Mesodermal cell (in vitro differentiated cells): ENCODE results near the gene MYLK2.
"Not testable (repeated sequence)": the region's sequence is repeated elsewhere in the genome, so short reads cannot be mapped to it uniquely, and the experiment has no call there.

Experiments
- H3K27ac ChIP-seq: 2 replicates; pipeline ENCODE4 v1.7.0; 2013; ENCODE audit warnings: mild to moderate bottlenecking, low read depth, low read length, moderate library complexity; ENCODE audit not compliant: severe bottlenecking
- H3K36me3 ChIP-seq: 2 replicates; pipeline ENCODE4 v1.7.1; 2013; ENCODE audit warnings: mild to moderate bottlenecking, low read length, moderate library complexity; ENCODE audit not compliant: control insufficient read depth, insufficient read depth
- H3K4me1 ChIP-seq: one replicate; pipeline ENCODE4 v1.7.1; 2013; ENCODE audit warnings: mild to moderate bottlenecking, low read length; ENCODE audit not compliant: insufficient read depth, control insufficient read depth, poor library complexity, severe bottlenecking
- H3K4me3 ChIP-seq: 2 replicates; pipeline ENCODE4 v1.7.0; 2013; ENCODE audit warnings: low read length, control low read depth, mild to moderate bottlenecking; ENCODE audit not compliant: insufficient read depth, poor library complexity, severe bottlenecking; ENCODE audit errors: extremely low read depth
- H3K9me3 ChIP-seq: 2 replicates; pipeline ENCODE4 v1.7.1; 2013; ENCODE audit warnings: mild to moderate bottlenecking, low read length, moderate library complexity; ENCODE audit not compliant: control insufficient read depth
- WGBS, 2 experiments: methylation state at CpG; one replicate each; pipeline ENCODE4 v1.1.5; 2013; ENCODE audit warnings: missing lambda C conversion rate in 2 of 2; ENCODE audit not compliant: insufficient coverage in 2 of 2; 5-methylcytosine and 5-hydroxymethylcytosine counted together

The MYLK2 gene

DNA sequence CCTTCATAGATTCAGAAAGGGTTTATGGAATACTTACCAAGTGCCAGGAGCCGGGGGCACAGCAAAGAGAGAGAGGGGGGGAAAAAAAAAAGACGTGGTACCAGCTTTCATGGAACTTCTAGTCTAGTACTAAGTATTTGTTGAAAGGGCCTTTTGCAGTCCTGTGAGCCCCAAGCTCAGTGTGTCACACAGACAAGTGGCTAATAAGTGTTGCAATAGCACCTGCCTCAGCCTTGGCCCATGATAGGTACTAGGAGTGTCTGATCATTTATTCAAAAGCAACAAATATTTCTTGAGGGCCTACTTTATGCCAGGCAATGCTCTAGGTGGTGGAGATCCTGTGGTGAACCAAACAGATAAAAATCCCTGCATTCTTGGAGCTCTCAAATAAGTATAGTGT is 7.9 kb downstream of the MYLK2 start:
- 89 to 90% methylated on average over 2 of the region's 2 CpGs for WGBS, 2 experiments
- peaks cover 11% of the 10 kb centered on the region for H3K4me1 ChIP-seq

DNA sequence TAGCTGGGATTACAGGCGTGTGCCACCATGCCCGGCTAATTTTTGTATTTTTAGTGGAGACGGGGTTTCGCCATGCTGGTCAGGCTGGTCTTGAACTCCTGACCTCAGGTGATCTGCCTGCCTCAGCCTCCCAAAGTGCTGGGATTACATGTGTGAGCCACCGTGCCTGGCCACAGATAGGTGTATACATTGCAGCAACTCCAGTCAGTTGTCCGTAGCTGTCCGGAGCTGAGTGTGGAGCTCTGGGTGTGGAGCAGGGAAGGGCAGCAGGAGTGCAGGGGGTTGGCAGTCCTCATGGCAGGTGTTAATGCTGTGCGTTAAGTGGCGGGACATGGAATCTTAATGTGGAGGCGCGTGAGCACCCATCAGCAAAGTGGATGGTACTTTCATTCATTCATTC is 8.9 kb downstream of the MYLK2 start:
- H3K9me3 ChIP-seq, H3K27ac ChIP-seq, H3K4me3 ChIP-seq, H3K36me3 ChIP-seq: not testable (repeated sequence)
- H3K4me1 ChIP-seq = peaks cover 10% of the 10 kb centered on the region
- WGBS, 2 experiments = 95 to 98% methylated on average over 9 of the region's 11 CpGs

More for the DNA sequence above, 7.9 kb downstream of the MYLK2 start:
- H3K27ac ChIP-seq = no peak overlapping the region
- H3K36me3 ChIP-seq = no peaks in the 10 kb centered on the region
- no peaks in the 10 kb centered on the region for H3K9me3 ChIP-seq
- H3K4me3 ChIP-seq = no peak overlapping the region

DNA sequence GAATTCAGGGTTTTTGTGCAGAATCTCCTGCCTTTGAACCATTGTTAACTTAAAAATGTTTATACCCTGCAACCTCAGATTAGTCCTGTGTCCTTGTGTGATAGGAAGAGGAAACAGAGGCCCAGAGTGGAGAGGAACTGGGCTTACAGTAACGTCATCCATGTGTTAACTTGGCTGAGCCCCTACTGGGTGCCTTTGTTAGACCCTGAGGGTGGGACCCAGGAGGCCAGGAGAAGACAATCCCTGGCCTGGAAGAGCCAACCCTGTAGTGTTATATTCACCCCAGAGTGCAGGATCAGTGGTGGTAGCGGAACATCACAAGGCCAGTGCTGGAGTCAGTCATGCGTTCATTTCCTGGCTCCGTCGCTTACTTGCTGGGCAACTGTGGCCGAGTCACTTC is 10.6 kb downstream of the MYLK2 start:
- H3K4me3 ChIP-seq = no peak overlapping the region
- H3K36me3 ChIP-seq = no peaks in the 10 kb centered on the region
- no peak overlapping the region for H3K27ac ChIP-seq
- peaks cover 10% of the 10 kb centered on the region for H3K4me1 ChIP-seq
- 68 to 85% methylated on average over 2 to 3 of the region's 6 CpGs for WGBS, 2 experiments
- H3K9me3 ChIP-seq = no peaks in the 10 kb centered on the region

DNA sequence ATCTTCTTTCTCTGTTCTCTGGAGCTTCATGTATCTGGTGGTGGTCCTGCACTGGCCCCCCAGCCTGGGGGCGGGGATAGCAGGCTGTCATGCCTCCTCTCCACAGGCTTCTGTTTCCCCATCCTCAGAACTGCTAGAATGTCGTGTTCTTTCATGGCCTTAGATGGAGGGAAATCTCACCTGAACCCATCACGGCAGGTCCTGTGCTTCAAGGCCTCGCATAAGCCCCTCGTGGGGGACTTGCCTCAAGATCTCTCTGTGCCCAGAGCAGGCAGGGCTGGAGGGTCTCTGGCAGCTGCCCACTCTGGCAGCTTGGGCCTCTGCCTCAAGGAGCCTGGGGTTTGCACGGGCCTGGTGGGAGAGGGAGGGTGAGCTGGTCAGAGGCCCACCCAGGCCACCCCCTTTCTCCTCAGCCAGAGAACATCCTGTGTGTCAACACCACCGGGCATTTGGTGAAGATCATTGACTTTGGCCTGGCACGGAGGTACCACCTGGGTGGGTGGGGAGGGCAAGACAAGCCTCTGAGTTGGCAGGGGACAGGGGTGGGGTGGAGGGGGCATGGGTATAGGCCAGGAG is 11.3 kb downstream of the MYLK2 start:
- WGBS, 2 experiments = 91 to 95% methylated on average over 4 to 5 of the region's 8 CpGs
- Histone ChIP-seq H3K36me3 (no peaks in the 10 kb centered on the region), H3K4me3 (no peak overlapping the region), H3K4me1 (peaks cover 17% of the 10 kb centered on the region), H3K9me3 (no peaks in the 10 kb centered on the region), H3K27ac (no peak overlapping the region)

DNA sequence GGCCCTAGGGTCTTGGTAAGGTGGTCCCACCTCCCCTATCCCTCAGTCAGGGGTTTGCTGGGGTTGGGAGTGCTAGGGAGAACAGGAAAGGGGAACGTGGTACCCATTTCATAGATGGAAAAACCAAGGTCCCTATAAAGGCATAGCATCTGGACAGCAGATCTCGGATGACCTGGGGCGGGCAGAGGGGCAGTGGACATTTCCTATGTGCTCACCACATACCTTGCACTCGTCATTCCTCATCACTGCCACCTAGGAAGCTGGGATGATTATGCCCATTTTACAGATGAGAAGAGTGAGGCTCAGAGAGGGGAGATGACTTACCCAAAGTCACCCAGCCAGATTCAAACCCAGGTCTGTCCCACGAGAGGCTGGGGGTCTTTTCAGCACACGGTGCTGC is 12.1 kb downstream of the MYLK2 start:
- no peak overlapping the region for H3K27ac ChIP-seq
- H3K36me3 ChIP-seq = no peaks in the 10 kb centered on the region
- H3K4me1 ChIP-seq = peaks cover 24% of the 10 kb centered on the region
- no peaks in the 10 kb centered on the region for H3K9me3 ChIP-seq
- WGBS, 2 experiments = 76 to 94% methylated on average over 3 to 6 of the region's 6 CpGs
- H3K4me3 ChIP-seq = no peak overlapping the region

DNA sequence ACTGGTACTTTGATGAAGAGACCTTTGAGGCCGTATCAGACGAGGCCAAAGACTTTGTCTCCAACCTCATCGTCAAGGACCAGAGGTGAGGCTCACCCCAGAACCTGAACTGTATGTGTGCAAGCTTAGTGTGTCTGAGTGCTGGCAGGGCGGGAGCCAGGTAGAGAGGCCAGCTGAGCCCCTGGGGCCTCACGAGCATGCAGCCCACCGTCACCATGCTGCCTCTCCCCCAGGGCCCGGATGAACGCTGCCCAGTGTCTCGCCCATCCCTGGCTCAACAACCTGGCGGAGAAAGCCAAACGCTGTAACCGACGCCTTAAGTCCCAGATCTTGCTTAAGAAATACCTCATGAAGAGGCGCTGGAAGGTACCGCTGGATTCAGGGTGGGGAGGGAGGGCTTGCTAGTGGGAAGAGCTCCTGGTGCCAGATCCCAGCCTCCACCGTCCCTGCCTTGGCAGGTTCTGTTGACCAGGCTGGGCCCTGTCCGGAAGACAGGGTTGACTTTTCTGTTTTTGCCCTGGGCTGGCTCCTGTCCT is 12.7 kb downstream of the MYLK2 start:
- Histone ChIP-seq H3K9me3 (no peaks in the 10 kb centered on the region), H3K4me1 (peaks cover 30% of the 10 kb centered on the region), H3K4me3 (no peak overlapping the region), H3K36me3 (no peaks in the 10 kb centered on the region), H3K27ac (no peak overlapping the region)
- 93 to 98% methylated on average over 15 to 17 of the region's 17 CpGs for WGBS, 2 experiments

DNA sequence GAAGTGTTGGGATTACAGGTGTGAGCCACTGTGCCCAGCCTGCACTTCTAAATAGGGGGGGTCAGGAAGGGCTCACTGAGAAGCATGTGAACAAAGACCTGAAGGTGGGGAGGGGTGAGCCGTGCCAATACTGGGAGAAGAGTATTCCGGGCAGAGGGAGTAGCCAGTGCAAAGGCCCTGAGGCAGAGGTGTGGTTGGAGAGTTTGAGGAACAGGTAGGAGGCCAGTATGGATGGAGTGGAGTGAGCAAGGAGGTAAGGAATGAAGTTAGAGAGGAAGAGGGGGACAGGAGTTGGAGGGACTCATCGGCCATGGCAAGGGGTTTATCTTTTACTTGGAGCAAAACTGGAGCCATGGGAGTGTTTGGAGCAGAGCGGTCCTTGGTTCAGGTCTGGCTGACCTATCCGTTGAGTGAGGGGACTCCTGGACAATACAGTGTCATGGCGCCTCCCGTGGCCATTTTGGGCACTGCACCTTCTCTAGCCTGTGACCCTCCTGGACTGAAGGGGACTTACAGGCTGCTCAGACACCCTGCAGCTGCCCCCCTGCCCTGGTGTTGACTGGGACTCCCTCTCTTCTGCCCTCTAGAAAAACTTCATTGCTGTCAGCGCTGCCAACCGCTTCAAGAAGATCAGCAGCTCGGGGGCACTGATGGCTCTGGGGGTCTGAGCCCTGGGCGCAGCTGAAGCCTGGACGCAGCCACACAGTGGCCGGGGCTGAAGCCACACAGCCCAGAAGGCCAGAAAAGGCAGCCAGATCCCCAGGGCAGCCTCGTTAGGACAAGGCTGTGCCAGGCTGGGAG is 14.2 kb downstream of the MYLK2 start:
- WGBS, 2 experiments = 68 to 70% methylated on average over 14 of the region's 14 CpGs
- Histone ChIP-seq H3K36me3 (no peaks in the 10 kb centered on the region), H3K4me3 (no peak overlapping the region), H3K4me1 (peaks cover 43% of the 10 kb centered on the region), H3K27ac (peak overlapping the region; percentile 60), H3K9me3 (no peaks in the 10 kb centered on the region)

DNA sequence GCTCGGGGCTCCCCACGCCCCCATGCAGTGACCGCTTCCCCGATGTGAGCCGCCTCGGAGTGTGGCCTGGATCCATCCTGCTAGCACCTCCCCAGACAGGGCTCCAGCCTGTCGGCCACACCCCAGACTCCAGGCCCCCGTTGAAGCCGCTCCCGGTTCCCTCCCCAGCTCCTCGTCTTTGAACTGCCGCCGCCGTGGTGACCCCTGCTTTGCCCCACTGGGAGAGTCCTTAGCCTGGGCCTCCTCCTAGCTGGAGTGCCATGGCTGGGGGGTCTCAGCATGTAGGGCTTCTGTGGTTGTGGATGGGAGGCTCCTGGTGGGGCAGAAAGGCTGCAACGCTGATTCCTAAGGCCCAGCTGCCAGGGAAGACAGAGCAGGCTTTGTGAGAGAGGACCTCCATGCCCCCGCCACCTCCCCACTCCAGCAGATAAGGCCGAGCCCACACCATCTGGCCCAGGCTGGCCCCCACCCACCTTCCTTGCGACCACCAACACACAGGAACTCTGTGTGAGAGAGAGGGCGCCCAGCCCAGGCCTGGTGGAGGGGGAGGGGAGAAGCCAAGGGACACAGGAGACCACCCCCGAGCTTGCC is 14.9 kb downstream of the MYLK2 start:
- Histone ChIP-seq H3K4me1 (peaks cover 48% of the 10 kb centered on the region), H3K4me3 (no peak overlapping the region), H3K36me3 (no peaks in the 10 kb centered on the region), H3K9me3 (no peaks in the 10 kb centered on the region), H3K27ac (peak overlapping the region; percentile 60)
- 84 to 85% methylated on average over 14 to 17 of the region's 20 CpGs for WGBS, 2 experiments

DNA sequence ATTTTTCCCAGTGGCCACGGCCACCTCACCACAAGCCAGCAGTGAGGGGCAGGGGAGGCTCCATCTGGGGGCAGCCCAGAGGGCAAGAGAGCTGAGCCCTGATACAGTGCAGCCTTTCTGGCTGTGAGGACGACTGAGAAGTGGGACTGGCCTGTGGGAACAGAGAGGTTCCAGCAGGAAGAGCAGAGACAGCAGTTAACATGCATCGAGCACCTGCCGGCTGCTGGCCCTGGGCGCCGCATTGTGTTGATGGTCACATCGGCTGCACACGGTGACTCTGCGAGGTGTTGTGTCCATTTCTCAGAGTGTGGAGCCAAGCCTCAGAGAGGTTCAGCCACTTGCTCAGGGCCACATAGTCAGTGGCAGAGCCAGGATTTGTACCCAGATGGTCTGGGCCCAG is 16.4 kb downstream of the MYLK2 start:
- Histone ChIP-seq H3K9me3 (no peaks in the 10 kb centered on the region), H3K27ac (peak overlapping the region; percentile 59), H3K36me3 (no peaks in the 10 kb centered on the region), H3K4me3 (no peak overlapping the region), H3K4me1 (peaks cover 48% of the 10 kb centered on the region)
- 89 to 93% methylated on average over 8 to 9 of the region's 9 CpGs for WGBS, 2 experiments

DNA sequence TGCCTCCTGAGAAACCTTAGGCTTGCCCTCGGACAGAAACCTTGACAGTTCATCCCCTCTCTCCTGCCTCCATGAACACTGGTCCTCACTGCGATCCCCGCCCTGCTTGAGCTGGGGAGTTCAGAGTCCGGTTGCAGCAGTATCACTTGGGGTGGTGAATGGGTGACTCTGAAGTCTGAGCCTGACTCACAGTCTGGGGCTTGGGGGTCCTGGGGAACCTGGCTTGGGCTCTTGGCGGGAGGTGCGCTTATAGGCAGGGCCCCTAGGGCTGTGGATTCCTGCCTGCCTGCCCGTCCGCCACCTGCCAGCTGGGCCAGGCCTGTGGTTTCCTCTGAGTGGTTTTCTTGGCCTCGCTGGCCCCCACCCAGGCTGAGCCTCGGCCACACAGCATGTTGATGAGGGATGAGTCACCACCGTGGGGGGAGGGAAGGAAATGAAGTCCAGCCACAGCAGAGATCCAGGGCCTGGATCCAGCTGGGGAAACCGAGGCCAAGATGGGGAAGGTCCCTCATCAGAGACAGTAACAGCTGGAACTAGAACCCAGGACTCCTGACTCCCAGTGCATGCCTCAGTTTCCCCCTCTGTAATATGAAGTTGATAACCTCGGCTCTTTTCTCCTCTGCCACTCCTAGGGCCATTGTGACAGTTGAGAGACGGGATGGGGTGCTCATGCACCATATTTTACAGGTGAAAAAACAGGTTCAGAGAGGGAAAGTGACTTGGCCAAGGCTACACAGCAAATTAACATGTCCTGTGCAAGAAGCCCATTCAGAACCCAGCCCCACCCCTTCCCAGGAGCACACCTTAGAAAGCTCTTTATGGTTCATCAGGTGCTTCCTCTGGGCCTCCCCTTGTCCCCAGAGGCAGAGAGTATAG is 17.1 kb downstream of the MYLK2 start:
- Histone ChIP-seq H3K4me3 (no peak overlapping the region), H3K27ac (peak overlapping the region; percentile 59)

More for the DNA sequence above, 17.1 kb downstream of the MYLK2 start:
- 46 to 69% methylated on average over 6 to 10 of the region's 14 CpGs for WGBS, 2 experiments
- H3K36me3 ChIP-seq = no peaks in the 10 kb centered on the region
- H3K4me1 ChIP-seq = peaks cover 53% of the 10 kb centered on the region
- H3K9me3 ChIP-seq = no peaks in the 10 kb centered on the region
